D341Med (cell line): Measurements from ENCODE around the gene CHRNB1.

Source experiments
- DNase-seq: peaks from one replicate; pipeline ENCODE4 v3.0.0; 2012; ENCODE audit warnings: low spot score

Gene CHRNB1

GRCh38 chr17:7484067-7484918, 39.4 kb downstream of the CHRNB1 start, which contains the start of gene POLR2A:
Gene POLR2A (plus strand): TSS chr17:7484366.
- DNase-seq, result peak; percentile 92

DNA sequence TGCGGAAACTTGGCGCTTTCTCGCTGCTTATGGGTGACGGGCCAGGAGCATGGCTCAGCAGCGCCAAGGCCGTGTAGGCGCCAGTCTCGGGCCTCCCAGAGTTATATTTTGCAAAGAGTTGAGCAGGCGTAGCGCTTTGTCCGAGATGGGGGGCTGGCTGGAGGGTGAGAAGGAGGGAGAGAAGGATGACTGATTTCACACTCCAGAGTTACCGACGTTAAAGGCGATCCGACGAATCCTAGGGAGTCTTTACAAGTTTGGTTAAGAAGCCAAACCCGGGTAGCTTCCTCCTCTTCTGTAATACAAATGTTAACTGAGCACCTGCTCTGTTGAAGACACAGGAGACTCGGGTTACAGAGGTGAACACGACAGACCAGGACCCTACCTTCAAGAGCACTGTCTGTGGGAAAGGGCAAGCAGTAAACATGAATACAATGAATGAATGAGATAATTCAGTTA, 40.1 kb downstream of the CHRNB1 start:
- DNase-seq, result no peak

DNA sequence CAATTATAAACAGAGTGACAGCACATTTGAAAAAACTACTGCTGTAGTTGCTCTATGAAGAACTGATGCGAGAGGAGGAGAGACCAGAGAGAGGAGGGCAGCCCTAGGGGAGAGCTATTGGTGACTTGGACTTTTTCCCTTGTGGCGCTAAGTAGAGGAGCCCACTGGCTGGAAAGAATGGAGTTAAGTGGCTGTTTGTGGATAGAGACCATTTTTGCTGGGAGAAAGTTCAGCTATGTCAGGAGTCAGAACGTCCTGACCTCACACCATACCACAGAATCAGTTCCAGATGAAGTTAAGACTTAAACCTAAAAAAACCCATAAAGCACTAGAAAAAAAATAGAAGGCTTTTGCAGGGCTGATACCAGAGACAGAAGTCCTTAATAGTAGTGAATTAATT, 41.3 kb downstream of the CHRNB1 start:
- no peak for DNase-seq

DNA sequence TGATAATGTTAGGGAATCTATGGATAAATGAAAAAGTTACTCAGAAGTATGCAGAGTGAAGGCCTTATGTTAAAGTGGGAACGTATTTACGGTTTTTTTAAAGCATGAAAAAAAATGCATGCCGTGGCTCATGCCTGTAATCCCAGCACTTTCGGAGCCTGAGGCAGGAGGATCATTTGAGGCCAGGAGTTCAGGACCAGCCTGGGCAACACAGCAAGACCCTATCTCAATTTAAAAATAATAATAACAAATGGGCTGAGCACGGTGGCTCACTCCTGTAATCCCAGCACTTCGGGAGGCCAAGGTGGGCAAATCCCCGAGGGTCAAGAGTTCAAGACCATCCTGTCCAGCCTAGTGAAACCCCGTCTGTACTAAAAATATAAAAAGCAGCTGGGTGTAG, 45.3 kb downstream of the CHRNB1 start:
- no peak for DNase-seq

GRCh38 chr17:7491583-7491982, 46.7 kb downstream of the CHRNB1 start:
- DNase-seq, result no peak

- no peak for DNase-seq
These were observed 49.1 kb downstream of the CHRNB1 start for GRCh38 chr17:7493941-7494340.

- DNase-seq, result no peak
These were observed 51.1 kb downstream of the CHRNB1 start for GRCh38 chr17:7495906-7496434.

DNA sequence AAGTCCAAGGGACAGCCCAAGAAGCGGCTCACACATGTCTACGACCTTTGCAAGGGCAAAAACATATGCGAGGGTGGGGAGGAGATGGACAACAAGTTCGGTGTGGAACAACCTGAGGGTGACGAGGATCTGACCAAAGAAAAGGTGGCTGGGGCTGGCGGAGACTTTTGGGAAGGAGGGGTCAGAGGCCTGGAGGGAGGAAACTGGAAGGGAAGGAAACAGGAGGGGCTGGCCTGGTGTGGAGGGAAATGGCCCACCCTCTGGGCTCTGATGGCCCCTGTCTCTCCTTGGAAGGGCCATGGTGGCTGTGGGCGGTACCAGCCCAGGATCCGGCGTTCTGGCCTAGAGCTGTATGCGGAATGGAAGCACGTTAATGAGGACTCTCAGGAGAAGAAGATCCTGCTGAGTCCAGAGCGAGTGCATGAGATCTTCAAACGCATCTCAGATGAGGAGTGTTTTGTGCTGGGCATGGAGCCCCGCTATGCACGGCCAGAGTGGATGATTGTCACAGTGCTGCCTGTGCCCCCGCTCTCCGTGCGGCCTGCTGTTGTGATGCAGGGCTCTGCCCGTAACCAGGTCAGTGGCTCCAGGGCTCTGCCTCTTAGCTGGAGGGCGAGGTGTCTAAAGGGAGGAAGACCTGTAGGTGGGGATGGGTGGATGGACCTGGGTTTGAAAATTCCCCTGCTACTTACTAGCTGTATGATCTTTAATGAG, 51.8 kb downstream of the CHRNB1 start:
- DNase-seq, result no peak

DNA sequence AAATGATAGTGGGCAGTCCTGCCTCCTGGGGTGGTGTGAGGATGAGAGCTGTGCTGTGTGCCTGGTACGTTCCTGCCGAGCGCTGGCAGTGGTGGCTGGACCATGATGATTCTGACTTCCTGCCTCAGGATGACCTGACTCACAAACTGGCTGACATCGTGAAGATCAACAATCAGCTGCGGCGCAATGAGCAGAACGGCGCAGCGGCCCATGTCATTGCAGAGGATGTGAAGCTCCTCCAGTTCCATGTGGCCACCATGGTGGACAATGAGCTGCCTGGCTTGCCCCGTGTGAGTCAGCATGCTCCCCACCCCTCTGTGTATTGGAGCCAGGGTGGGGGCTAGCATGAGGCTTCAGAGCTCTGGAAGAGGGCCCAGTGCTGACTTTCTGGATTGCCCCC, 52.4 kb downstream of the CHRNB1 start:
- DNase-seq, result no peak

DNA sequence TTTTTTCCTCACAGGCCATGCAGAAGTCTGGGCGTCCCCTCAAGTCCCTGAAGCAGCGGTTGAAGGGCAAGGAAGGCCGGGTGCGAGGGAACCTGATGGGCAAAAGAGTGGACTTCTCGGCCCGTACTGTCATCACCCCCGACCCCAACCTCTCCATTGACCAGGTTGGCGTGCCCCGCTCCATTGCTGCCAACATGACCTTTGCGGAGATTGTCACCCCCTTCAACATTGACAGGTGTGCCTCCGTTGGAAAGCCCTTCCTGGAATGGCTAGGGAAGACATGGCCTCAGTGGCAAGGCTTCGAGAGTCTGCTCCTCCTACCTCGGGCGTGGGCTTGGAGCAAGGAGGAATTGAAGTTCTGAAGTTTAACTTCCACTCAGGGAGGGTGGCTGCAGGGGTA, 52.8 kb downstream of the CHRNB1 start:
- DNase-seq, result no peak

- no peak for DNase-seq
These were observed 54.3 kb downstream of the CHRNB1 start for GRCh38 chr17:7499161-7499560.

DNA sequence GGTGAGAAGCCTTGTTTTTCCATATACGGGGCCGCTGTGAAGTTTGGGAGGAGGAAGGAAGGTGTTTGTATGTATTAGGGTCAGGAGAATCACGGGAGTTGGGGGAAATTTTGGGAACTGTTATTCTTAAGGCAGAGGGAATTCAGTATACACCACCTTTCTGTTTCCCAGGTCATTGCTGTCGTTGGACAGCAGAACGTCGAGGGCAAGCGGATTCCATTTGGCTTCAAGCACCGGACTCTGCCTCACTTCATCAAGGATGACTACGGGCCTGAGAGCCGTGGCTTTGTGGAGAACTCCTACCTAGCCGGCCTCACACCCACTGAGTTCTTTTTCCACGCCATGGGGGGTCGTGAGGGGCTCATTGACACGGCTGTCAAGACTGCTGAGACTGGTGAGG, 56.9 kb downstream of the CHRNB1 start:
- no peak for DNase-seq

- no peak for DNase-seq
These were observed 57.4 kb downstream of the CHRNB1 start for GRCh38 chr17:7502171-7502847.

- peak; percentile 50 for DNase-seq
These were observed 58.1 kb downstream of the CHRNB1 start for GRCh38 chr17:7502987-7503386.

GRCh38 chr17:7503521-7503920, 58.7 kb downstream of the CHRNB1 start:
- no peak for DNase-seq
